Endothelial cell of umbilical vein (primary cell): ENCODE results near the gene TYW1.

Experiments
- EZH2 ChIP-seq: IDR thresholded peaks from 2 replicates; pipeline ENCODE4 v1.6.1; 2012; ENCODE audit warnings: borderline replicate concordance, low read depth, mild to moderate bottlenecking, moderate library complexity, low read length, inconsistent platforms; ENCODE audit not compliant: severe bottlenecking
- FOS ChIP-seq: IDR thresholded peaks from 2 replicates; pipeline ENCODE4 v1.6.1; 2011; ENCODE audit warnings: mild to moderate bottlenecking, low read length, moderate library complexity, borderline replicate concordance; ENCODE audit not compliant: insufficient read depth
- JUN ChIP-seq: IDR thresholded peaks from 2 replicates; pipeline ENCODE4 v1.6.1; 2011; ENCODE audit warnings: borderline replicate concordance, low read depth; ENCODE audit not compliant: insufficient read length, insufficient read depth
- TF ChIP-seq, protein P1 (sequence below), 2 donors: IDR thresholded peaks; 1 replicate in 1 of 2; 2 replicates in 1 of 2; pipeline ENCODE4 v1.5.1; 2011; ENCODE audit warnings: low read length in 2 of 2, mild to moderate bottlenecking in 2 of 2, moderate library complexity in 2 of 2, control low read depth in 1 of 2, inconsistent platforms in 1 of 2, low read depth in 1 of 2; ENCODE audit not compliant: insufficient read depth in 1 of 2; ENCODE audit errors: extremely low read depth in 1 of 2

DNA sequence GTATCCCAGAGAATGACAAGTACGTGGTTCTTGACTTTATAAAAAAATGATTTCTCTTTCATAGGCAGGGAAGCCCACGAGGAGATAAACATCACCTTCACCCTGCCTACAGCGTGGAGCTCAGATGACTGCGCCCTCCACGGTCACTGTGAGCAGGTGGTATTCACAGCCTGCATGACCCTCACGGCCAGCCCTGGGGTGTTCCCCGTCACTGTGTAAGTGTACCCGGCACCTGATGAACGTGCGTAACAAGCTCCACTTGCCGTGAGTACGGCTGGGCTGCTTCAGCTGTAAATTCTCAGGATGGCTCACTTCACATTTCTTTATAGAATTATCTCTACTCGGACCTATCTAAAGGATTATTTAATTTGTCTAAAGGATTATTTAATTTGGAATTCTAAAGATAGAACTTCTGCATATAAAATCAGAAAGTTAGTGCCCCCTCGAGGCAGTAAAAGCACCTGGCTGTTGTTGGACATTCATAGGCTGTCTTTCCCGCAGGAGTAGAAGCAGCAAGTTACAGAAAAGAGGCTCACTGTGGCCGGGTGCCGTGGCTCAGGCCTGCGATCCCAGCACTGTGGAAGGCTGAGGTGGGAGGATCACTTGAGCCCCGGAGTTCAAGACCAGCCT, 48.0 kb upstream of the TYW1 start:
- TF ChIP-seq, protein P1, sequence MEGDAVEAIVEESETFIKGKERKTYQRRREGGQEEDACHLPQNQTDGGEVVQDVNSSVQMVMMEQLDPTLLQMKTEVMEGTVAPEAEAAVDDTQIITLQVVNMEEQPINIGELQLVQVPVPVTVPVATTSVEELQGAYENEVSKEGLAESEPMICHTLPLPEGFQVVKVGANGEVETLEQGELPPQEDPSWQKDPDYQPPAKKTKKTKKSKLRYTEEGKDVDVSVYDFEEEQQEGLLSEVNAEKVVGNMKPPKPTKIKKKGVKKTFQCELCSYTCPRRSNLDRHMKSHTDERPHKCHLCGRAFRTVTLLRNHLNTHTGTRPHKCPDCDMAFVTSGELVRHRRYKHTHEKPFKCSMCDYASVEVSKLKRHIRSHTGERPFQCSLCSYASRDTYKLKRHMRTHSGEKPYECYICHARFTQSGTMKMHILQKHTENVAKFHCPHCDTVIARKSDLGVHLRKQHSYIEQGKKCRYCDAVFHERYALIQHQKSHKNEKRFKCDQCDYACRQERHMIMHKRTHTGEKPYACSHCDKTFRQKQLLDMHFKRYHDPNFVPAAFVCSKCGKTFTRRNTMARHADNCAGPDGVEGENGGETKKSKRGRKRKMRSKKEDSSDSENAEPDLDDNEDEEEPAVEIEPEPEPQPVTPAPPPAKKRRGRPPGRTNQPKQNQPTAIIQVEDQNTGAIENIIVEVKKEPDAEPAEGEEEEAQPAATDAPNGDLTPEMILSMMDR (IDR thresholded peaks at IDR 0.05; ENCODE audit: extremely low read depth in 1 of 2, insufficient read depth in 1 of 2, low read depth in 1 of 2, low read length in 2 of 2): no peak
- TF ChIP-seq JUN: no peak
- no peak for TF ChIP-seq EZH2
- no peak for TF ChIP-seq FOS
